Occipital lobe (tissue), 2 donors: ENCODE data around the gene TBC1D22A. TPM values are rescaled to one million over a fixed set of nuclear protein-coding genes. Genes with fewer than 3 reads are reported as not detected.

Experiments
- DNase-seq: peaks from one replicate; lab custom pipeline; 2025; lab: John Stamatoyannopoulos, UW
- total RNA-seq: library from RNA; depleted of rRNA; stranded (reverse); fragments of >200 nt; gene quantifications from one replicate; pipeline ENCODE4 v1.2.3, GENCODE V29; 2014

TBC1D22A gene
- total RNA-seq, 1 donor from 2014 or later: 4.5 TPM

- DNase-seq: no peak
These were observed 229.2 kb downstream of the TBC1D22A start for GRCh38 chr22:46991666-46992065.

GRCh38 chr22:46992121-46992731, 229.8 kb downstream of the TBC1D22A start:
- DNase-seq: no peak

- no peak for DNase-seq
These were observed 231.2 kb downstream of the TBC1D22A start for GRCh38 chr22:46993633-46994032.

GRCh38 chr22:46994265-46994664, 231.8 kb downstream of the TBC1D22A start:
- DNase-seq: no peak

GRCh38 chr22:46994983-46995382, 232.5 kb downstream of the TBC1D22A start:
- no peak for DNase-seq

GRCh38 chr22:46995501-46996360, 233.3 kb downstream of the TBC1D22A start:
- DNase-seq: no peak

- no peak for DNase-seq
These were observed 234.3 kb downstream of the TBC1D22A start for GRCh38 chr22:46996595-46997310.

- DNase-seq: no peak
These were observed 235.0 kb downstream of the TBC1D22A start for GRCh38 chr22:46997311-46997970.

GRCh38 chr22:46998331-46998730, 235.9 kb downstream of the TBC1D22A start:
- no peak for DNase-seq

- DNase-seq: no peak
These were observed 237.8 kb downstream of the TBC1D22A start for GRCh38 chr22:47000256-47000655.

- no peak for DNase-seq
These were observed 238.4 kb downstream of the TBC1D22A start for GRCh38 chr22:47000888-47001287.

GRCh38 chr22:47001288-47001687, 238.8 kb downstream of the TBC1D22A start:
- DNase-seq: no peak

- DNase-seq: no peak
These were observed 240.2 kb downstream of the TBC1D22A start for GRCh38 chr22:47002692-47003091.

- no peak for DNase-seq
These were observed 243.3 kb downstream of the TBC1D22A start for GRCh38 chr22:47005506-47006408.

GRCh38 chr22:47006433-47006832, 244.0 kb downstream of the TBC1D22A start:
- DNase-seq: no peak

GRCh38 chr22:47006869-47007268, 244.4 kb downstream of the TBC1D22A start:
- DNase-seq: no peak

- no peak for DNase-seq
These were observed 245.0 kb downstream of the TBC1D22A start for GRCh38 chr22:47007496-47007895.

GRCh38 chr22:47008208-47008885, 245.9 kb downstream of the TBC1D22A start:
- DNase-seq: no peak

GRCh38 chr22:47009304-47010101, 247.1 kb downstream of the TBC1D22A start:
- no peak for DNase-seq
